Measurements from ENCODE around the gene EEPD1. TPM values are rescaled to one million over a fixed set of nuclear protein-coding genes. Genes with fewer than 3 reads are reported as not detected.

The EEPD1 gene
- total RNA-seq, 1 donor from 2014 or later, result 7.1 TPM

DNA sequence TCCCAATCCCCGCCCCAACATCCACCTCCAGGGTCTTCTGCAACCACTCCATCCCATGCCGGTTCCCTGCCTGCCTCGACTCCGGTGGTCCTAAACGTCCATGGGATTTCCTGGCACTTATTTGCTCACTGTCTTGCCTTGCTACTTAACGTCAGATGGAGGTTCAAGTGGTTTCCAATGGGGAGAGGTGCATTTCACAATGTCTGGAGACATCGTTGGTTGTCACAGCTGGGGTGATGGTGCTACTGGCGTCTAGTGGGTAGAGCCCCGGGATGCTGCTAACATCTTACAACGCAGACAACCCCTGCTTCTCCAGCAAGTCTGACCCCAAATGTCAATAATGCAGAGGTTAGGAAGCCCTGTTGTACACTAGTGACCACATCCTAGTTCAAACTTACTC lies 153.7 kb downstream of the EEPD1 start:
- Histone ChIP-seq H3K27ac (replicated peaks) (no peak overlapping the region), H3K4me1 (peaks cover 54% of the 10 kb centered on the region), H3K9me3 (replicated peaks) (no peaks in the 10 kb centered on the region), H3K36me3 (no peaks in the 10 kb centered on the region), H3K27me3 (ENCODE audit: low read depth) (no peaks in the 10 kb centered on the region), H3K4me3 (no peak overlapping the region)
- intact Hi-C loops (cut with micrococcal nuclease), result no loop called here
- TF ChIP-seq, protein P1, sequence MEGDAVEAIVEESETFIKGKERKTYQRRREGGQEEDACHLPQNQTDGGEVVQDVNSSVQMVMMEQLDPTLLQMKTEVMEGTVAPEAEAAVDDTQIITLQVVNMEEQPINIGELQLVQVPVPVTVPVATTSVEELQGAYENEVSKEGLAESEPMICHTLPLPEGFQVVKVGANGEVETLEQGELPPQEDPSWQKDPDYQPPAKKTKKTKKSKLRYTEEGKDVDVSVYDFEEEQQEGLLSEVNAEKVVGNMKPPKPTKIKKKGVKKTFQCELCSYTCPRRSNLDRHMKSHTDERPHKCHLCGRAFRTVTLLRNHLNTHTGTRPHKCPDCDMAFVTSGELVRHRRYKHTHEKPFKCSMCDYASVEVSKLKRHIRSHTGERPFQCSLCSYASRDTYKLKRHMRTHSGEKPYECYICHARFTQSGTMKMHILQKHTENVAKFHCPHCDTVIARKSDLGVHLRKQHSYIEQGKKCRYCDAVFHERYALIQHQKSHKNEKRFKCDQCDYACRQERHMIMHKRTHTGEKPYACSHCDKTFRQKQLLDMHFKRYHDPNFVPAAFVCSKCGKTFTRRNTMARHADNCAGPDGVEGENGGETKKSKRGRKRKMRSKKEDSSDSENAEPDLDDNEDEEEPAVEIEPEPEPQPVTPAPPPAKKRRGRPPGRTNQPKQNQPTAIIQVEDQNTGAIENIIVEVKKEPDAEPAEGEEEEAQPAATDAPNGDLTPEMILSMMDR (IDR thresholded peaks at IDR 0.05; ENCODE audit: borderline replicate concordance), result no peak
- no peak for DNase-seq

DNA sequence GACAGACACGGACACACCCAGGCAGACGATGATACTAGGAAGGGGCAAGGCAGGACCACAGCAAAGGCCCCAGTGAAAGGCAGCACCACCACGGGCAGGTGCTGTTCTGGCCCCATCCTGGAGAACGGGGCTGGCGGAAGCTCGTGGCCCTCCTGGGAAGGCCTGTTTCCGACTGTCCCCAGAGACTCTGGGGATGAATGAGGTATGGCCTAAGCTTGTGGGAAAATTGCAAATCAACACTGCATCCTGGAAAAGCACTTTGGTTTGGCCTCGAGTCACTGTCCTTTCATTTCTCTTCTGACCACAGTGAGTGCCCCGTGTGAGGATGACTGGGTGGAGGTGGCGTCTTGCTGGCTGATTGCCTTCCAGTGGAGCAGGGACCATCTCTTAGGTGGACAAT lies 155.0 kb downstream of the EEPD1 start:
- intact Hi-C loops (cut with micrococcal nuclease), result no loop called here
- Histone ChIP-seq H3K4me3 (no peak overlapping the region), H3K4me1 (peaks cover 41% of the 10 kb centered on the region), H3K36me3 (no peaks in the 10 kb centered on the region), H3K27ac (replicated peaks) (no peak overlapping the region), H3K27me3 (ENCODE audit: low read depth) (no peaks in the 10 kb centered on the region), H3K9me3 (replicated peaks) (no peaks in the 10 kb centered on the region)
- TF ChIP-seq, protein P1 (IDR thresholded peaks at IDR 0.05; ENCODE audit: borderline replicate concordance), result no peak
- no peak for DNase-seq

DNA sequence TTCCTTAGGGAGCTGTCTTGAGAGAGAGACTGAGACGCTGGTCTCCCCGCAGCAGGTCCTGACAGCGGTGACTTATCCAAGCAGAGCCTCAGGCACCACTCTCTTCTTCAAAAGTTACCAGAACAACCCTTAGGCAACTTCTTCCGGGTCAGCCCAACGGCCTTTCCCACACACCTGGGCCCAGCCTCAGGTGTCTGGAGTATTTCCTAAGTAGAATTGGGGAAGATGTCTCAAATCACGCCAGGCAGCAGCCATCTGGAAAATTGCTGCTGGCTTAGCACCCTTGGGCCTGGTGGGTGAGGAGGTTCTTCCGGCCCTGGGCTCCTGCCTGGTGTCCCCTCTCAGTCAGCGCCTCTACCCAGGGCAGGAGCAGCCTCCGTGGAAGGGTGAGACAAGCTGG lies 156.2 kb downstream of the EEPD1 start:
- no peaks in the 10 kb centered on the region for H3K27me3 ChIP-seq (ENCODE audit: low read depth)
- no peaks in the 10 kb centered on the region for H3K9me3 ChIP-seq (replicated peaks)
- H3K4me1 ChIP-seq, result peaks cover 28% of the 10 kb centered on the region
- no peak overlapping the region for H3K4me3 ChIP-seq
- no peak overlapping the region for H3K27ac ChIP-seq (replicated peaks)
- no peaks in the 10 kb centered on the region for H3K36me3 ChIP-seq
- TF ChIP-seq, protein P1 (IDR thresholded peaks at IDR 0.05; ENCODE audit: borderline replicate concordance), result no peak
- DNase-seq, result no peak
- intact Hi-C loops (cut with micrococcal nuclease), result no loop called here

DNA sequence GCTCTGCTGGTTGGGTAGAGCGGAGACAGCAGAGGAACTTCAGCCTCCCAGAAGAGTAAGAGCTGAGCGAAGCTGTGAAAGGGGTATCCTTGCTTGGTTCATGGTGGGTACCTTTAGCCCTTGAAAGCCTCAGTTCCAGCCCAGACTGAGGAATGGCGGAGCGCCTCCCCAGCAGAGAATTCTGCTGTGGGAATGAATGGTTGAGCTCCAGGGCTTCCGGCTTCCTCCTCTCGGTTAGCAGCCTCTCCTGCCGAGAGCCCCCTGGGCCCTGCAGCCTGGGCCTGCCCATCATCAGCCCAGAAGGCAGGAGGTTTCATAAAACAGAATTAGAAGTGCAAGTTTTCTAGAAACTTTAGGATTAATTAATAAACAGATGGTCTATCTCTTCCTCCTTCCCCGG lies 156.7 kb downstream of the EEPD1 start:
- Histone ChIP-seq H3K36me3 (no peaks in the 10 kb centered on the region), H3K27ac (replicated peaks) (no peak overlapping the region), H3K27me3 (ENCODE audit: low read depth) (no peaks in the 10 kb centered on the region), H3K4me3 (no peak overlapping the region), H3K4me1 (peaks cover 24% of the 10 kb centered on the region), H3K9me3 (replicated peaks) (no peaks in the 10 kb centered on the region)
- TF ChIP-seq, protein P1 (IDR thresholded peaks at IDR 0.05; ENCODE audit: borderline replicate concordance), result no peak
- no peak for DNase-seq
- intact Hi-C loops (cut with micrococcal nuclease), result no loop called here

DNA sequence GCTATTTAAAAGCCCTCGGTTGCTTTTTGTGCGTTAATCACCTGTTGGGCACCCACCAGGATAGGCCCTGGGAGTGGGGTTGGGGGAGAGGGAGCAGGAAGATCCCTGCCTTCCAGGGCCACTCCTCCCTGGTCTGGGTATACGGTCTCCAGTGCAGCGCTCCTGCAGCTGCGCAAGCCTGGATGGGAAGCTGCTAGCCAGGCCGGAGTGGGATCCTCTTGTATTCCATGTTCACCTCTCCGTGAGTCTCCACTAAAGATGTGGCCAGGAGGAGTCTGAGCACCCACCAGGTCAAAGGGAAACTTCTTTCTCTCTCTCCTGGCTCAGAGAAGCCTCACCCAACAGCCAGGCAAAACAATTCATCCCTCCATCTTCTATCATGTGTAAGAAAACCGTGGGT lies 157.8 kb downstream of the EEPD1 start:
- H3K9me3 ChIP-seq (replicated peaks), result no peaks in the 10 kb centered on the region
- peaks cover 26% of the 10 kb centered on the region for H3K4me1 ChIP-seq
- H3K36me3 ChIP-seq, result no peaks in the 10 kb centered on the region
- H3K4me3 ChIP-seq, result no peak overlapping the region
- intact Hi-C loops (cut with micrococcal nuclease), result no loop called here
- no peak overlapping the region for H3K27ac ChIP-seq (replicated peaks)
- TF ChIP-seq, protein P1 (IDR thresholded peaks at IDR 0.05; ENCODE audit: borderline replicate concordance), result no peak
- H3K27me3 ChIP-seq (ENCODE audit: low read depth), result no peaks in the 10 kb centered on the region
- no peak for DNase-seq

DNA sequence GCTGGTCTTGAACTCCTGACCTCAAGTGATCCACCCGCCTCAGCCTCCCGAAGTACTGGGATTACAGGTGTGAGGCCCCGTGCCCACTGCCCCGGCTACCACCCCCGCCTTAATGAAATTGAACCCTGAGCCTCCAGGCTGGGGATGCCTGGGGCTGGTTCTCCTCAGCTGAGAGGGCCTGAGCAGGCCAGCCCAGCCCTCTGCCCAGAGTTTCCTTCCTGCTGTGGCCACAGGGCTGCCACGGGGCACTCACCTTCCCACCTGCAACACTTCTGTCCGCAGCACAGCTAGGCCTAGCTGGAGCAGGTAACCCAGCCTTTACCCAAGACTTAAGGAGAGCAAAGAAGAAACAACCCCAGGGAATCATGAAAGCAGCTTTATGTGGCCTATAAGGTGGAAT lies 158.5 kb downstream of the EEPD1 start:
- TF ChIP-seq, protein P1 (IDR thresholded peaks at IDR 0.05; ENCODE audit: borderline replicate concordance), result no peak
- Histone ChIP-seq H3K36me3 (no peaks in the 10 kb centered on the region), H3K27ac (replicated peaks) (no peak overlapping the region), H3K9me3 (replicated peaks) (no peaks in the 10 kb centered on the region), H3K4me1 (peaks cover 23% of the 10 kb centered on the region), H3K27me3 (ENCODE audit: low read depth) (no peaks in the 10 kb centered on the region), H3K4me3 (no peak overlapping the region)
- intact Hi-C loops (cut with micrococcal nuclease), result no loop called here
- DNase-seq, result no peak
